CD4-positive, alpha-beta T cell treated with Interleukin-4 for 4 hours (primary cell): Measurements from ENCODE around the gene RAPGEF2.
"Not testable (repeated sequence)": the region's sequence is repeated elsewhere in the genome, so short reads cannot be mapped to it uniquely, and the experiment has no call there.

Experiments
- DNase-seq: peaks from one replicate; pipeline ENCODE4 v3.0.0-alpha.2; 2020

The RAPGEF2 gene

DNA sequence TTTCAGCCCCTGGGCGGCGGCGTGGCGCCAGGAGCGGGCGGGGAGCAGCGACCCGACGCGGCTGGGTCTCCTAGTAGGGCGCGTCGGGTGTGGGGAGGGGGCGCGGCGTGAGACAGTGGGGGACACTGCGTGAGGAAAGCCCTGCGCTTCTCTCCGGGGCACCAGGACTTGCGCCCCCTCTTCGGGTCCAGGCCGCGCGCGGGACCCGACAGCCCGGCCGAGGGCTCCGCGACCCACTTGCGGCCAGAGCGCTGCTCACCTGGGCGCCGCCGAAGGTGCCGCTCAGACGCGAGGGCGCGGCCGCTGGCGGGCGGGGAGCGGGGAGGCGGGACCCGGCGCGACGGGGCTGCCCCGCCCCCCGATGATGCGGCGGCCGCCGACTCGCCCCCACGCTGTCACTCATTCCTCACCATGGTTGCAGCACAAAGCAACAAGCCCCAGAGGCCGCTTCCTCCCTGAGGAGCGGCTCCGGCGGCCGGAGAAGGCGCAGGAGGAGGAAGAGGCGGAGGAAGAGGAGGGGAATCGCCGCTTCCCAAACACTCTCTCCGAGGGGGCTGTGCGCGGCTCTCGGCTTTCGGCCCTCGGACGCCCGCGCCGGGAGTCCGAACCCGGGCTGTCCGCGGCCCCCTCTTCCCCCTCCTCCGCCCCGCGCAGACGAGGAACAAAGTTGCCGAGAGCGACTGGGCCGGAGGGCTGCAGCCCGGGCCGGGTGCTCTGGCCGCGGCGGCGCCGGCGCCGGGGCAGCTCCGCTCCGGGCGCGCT, at the start of gene RAPGEF2:
RAPGEF2 (plus strand) TSS at position 458 of the 762 bp plus-strand sequence. CDS start 1,084 bp downstream, outside the sequence.
- DNase-seq: peak; percentile 88

- DNase-seq: no peak
Observed at GRCh38 chr4:159055833-159056232, 47.0 kb upstream of the RAPGEF2 start.

GRCh38 chr4:159060161-159060560, 42.7 kb upstream of the RAPGEF2 start:
- no peak for DNase-seq

- no peak for DNase-seq
Observed at GRCh38 chr4:159062381-159062780, 40.5 kb upstream of the RAPGEF2 start.

GRCh38 chr4:159065513-159066240, 37.2 kb upstream of the RAPGEF2 start:
- no peak for DNase-seq

GRCh38 chr4:159068139-159068538, 34.7 kb upstream of the RAPGEF2 start:
- not testable (repeated sequence) for DNase-seq

DNA sequence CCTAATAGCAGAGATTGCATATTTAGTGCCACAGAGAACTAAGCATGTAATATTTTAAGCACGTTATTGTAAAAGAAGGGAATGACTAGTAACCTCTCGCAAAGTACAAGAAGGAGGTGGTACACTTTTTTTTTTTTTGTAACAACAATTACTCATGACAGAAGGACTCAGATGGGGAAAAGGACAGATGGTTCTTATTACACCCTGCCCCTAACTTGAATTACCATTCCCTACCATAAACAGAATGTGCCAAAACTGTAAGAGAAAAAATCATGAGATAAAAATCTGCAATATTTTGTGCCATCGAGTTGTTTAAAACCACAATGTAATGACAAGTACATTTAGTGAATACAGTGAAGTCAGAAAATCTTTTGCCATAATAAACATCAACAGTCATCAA, 33.0 kb upstream of the RAPGEF2 start:
- no peak for DNase-seq

- no peak for DNase-seq
Observed at GRCh38 chr4:159070742-159071141, 32.1 kb upstream of the RAPGEF2 start.

DNA sequence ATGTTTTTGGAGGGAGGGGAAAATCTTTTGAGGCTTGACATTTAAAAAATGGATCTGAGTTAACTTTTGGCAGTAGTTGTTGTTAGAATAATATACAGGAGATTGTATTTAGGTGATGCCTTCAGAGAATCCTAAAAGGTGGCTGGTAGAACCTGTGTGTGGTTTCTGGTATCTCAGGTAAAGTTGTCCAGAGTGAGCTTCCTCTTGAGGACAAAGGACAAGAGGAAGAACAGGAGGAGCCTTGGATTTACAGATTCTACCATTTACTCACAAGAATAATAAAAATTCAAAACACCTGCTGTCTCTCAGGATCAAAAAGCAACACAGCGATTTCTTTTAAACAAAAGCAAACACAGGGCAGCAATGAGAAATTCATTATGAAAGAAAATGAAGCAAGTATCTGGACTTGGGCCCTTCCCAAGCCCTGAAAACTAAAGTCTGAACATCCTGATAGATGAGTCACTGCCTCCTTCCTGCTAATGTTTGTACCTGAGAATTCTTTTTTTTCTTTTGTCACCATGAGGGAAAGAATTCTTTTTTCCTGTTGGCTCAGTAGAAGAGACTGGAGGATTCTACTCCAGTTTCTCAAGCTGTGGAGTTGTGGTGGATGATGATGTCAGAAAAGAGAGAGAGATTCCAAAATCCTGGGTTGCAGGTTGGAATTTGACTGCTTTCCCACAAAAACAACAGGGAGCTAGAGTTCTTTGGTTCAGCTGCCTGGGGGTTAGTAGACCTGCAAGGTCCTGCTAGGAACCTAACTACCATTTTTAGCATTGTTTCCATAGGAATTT, 31.5 kb upstream of the RAPGEF2 start:
- no peak for DNase-seq

- no peak for DNase-seq
Observed at GRCh38 chr4:159071969-159072765, 30.7 kb upstream of the RAPGEF2 start.

- DNase-seq: no peak
Observed at GRCh38 chr4:159075531-159075932, 27.3 kb upstream of the RAPGEF2 start.

GRCh38 chr4:159077018-159077417, 25.9 kb upstream of the RAPGEF2 start:
- DNase-seq: not testable (repeated sequence)

DNA sequence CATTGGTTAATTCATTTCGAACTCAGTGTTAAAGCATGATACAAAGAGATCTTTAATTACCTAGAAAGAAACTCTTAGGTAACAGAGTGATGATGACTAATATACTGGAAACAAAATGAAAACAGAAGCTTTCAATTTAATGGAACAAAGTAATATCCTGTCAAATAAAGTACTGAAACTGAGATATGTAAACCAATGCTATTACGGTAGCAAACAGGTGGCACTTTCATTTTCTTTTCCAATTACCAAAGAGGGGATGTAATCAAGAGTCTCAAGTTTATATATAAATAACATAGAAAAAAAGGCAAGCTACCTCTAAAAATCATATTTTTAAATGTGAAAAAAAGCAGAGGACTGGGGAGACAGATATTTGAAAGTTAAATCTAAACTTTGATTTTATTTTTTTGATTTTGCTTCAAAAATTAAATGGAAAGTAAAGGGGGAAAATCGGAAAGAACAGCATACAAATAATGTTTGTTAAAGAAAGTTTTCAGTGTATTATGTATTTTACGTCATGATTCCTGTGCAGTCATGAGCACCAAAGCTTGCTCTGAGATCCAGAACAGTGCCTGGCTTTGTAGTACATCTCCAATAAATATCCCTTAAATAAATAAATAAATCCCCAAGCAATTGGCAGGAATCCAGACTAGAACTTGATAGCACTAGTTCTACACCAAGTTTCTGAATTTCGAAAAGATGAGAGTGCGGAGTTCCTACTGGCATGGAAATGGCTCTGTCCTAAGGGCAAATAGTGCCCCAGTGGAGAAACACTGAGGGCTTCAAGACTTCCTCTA, 25.0 kb upstream of the RAPGEF2 start:
- peak; percentile 29 for DNase-seq

GRCh38 chr4:159079074-159079473, 23.8 kb upstream of the RAPGEF2 start:
- DNase-seq: no peak

DNA sequence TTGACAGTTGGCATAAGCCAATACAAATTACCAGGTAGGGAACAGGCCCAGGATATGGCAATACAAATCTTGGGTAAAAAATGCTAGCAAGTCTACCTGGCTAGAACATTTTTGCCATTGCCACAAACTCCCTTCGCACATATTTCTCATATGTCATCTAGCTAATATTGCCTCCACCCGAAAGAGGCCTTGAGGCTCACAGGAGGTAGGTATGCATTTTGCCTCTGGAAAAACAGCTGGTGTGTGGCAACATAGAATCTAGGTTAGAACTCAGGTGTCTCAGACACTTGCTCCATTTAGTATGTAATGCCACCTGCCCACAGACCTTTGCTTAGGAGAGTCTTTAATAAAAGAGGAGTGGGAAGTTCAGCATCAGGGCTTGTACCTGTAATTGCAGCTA, 16.3 kb upstream of the RAPGEF2 start:
- no peak for DNase-seq

DNA sequence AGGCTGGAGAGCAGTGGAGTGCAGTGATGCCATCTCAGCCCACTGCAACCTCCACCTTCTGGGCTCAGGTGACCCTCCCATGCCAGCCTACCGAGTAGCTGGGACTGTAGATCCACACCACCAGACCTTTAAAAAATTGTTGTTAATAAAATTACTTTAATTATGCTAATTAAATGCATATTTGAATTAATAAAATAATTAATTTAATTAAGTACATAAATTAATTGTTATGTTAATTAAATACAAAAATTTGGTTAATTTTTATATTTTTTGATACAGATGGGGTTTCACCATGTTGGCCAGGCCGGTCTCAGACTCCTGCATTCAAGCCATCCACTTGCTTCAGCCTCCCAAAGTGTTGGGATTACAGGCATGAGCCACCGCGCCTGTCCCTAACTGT, 12.6 kb upstream of the RAPGEF2 start:
- no peak for DNase-seq

DNA sequence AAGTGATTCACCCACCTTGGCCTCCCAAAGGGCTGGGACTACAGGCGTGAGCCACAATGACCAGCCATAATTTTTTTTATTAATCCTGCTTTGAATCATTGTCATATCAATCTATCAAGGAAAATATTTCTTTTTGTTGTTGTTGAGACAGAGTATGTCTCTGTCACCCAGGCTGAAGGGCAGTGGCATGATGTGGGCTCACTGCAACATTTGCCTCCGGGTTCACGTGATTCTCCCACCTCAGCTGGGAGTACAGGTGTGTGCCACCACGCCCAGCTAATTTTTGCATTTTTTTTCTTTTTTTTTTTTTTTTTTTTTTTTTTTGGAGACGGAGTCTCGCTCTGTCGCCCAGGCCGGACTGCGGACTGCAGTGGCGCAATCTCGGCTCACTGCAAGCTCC, 8.7 kb upstream of the RAPGEF2 start:
- not testable (repeated sequence) for DNase-seq

DNA sequence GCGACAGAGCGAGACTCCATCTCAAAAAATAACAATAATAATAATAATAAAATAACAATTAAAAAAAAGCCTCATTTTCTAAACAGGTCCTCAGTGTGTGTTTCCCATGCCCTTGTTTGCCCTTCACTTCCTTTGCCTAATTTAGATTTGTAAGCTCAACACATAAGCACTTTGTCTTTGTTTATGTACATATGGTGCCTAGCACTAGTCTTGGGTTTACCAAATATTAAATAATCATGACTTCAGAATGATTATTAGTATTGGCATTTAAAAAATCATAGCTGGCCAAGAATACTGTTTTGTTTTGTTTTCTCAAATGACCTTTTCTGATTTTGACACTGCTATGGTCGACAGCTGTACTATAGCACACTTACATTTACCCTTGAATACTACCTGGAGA, 6.4 kb upstream of the RAPGEF2 start:
- no peak for DNase-seq

DNA sequence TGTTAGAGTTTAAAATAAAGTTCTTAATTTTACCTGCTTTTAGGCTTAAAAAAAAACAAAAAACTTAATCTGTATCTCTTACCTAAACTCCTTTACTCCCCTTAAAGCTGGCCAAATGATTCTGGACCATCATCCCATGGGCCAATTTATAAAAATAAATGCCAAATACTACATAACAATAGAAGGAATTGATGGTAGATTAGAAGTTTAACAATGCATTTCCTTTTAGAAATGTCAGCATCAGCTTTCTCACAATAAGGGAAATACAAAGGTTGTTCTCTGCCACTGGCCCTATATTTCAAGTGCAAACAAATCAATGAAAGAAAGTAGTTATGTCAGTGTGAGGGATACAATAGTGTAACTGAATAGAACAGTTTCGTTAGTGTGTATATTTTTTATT, 5.7 kb upstream of the RAPGEF2 start:
- no peak for DNase-seq

- no peak for DNase-seq
Observed at GRCh38 chr4:159097785-159098184, 5.1 kb upstream of the RAPGEF2 start.

DNA sequence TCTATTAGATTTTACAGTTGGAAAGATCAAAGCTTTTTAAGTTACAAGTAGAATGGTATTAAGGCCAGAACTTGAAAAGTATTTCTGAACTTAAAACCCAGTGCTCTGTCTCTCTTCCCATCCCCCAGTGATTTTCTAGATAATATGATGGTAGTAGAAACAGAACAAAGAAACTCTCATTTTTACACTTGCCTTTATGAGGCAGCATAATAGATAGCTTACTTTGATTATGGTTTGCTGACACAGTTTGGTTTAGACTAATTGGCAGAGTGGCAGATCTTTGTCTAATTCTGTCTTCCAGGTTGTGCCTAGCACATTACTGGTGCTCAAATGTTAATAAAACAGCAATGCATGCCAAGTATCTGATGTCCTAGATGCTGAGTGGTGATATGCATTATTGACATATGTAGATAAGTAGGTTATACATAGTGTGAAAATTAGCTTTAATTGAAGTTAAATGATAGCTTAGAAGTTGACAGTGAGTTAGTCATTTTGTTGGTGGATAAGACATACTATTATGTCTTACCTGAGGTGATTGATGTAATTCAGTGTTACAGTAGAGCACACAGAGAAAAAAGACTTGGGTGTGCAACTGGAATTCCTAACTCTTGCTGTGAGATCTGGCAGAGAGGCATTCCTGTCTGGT, 4.3 kb upstream of the RAPGEF2 start:
- DNase-seq: no peak
